Omental fat pad (tissue), 4 donors: Measurements from ENCODE around the gene SLC7A6. TPM values are rescaled to one million over a fixed set of nuclear protein-coding genes. Genes with fewer than 3 reads are reported as not detected.

Experiments used
- ATAC-seq: fragments of 150-250 bp; one replicate; pipeline ENCODE4 v1.9.1; 2016; ENCODE audit warnings: mild to moderate bottlenecking, moderate library complexity; ENCODE audit not compliant: low FRiP score
- DNase-seq: peaks from one replicate; pipeline ENCODE4 v3.0.0-alpha.2; 2019; ENCODE audit warnings: low spot score
- CTCF ChIP-seq, 3 donors: fragments of 450-650 bp; IDR thresholded peaks; one replicate each; pipeline ENCODE4 v1.5.1; 2016 to 2017; ENCODE audit warnings: antibody characterized with exemption in 3 of 3, mild to moderate bottlenecking in 3 of 3, moderate library complexity in 2 of 3
- total RNA-seq, 4 donors: library from RNA; depleted of rRNA; stranded (reverse); fragments of >200 nt; gene quantifications; one replicate each; pipeline ENCODE4 v1.1.0, GENCODE V29; 2016

Gene SLC7A6
- total RNA-seq, 4 donors from 2014 or later: 129 to 181 (median 147) TPM

DNA sequence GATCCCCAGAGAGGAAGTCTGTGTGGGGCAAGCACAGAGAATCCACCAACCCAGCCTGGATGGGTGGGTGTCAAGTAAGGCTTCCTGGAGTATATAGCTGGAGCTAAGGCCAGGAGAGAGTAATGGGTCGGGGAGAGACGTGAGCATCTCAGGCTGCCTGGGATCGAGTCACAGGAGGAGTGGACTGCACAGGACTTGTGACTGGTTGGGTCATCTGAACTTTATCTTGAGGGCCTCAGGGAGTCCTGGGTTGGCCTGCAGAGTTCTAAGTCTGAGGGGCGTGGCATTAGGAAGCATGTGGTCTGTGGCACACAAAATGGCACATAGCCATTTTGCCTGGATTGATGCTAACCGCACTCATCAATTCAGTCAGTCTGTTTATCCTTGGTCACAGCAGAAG, 17.7 kb upstream of the SLC7A6 start:
- ATAC-seq (no peak), DNase-seq (no peak)
- no peak for TF ChIP-seq CTCF (IDR thresholded peaks at IDR 0.05)

DNA sequence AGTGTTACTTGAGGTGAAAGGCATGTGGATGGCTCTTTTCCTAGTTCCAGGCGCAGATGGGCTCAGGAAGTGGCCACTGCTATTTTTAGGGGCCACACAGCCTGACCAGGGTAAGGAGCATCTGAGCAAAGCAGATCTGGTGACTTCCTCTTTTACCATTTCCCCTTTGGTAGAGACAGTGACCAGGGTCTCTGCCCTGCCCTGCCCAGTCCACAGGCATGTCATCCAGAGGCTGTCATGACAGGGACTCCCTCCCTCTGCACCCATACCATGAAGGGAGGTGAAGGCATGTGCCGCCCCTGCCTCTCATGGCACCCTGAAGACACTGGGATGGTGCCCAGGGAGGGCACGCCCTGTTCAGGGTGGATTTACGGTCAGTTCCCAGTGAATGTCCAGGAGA, 16.9 kb upstream of the SLC7A6 start:
- ATAC-seq (no peak), DNase-seq (no peak)
- no peak for TF ChIP-seq CTCF (IDR thresholded peaks at IDR 0.05)

- ATAC-seq (no peak), DNase-seq (no peak)
- no peak for TF ChIP-seq CTCF (IDR thresholded peaks at IDR 0.05)
These were observed 16.4 kb upstream of the SLC7A6 start for GRCh38 chr16:68247932-68248331.

DNA sequence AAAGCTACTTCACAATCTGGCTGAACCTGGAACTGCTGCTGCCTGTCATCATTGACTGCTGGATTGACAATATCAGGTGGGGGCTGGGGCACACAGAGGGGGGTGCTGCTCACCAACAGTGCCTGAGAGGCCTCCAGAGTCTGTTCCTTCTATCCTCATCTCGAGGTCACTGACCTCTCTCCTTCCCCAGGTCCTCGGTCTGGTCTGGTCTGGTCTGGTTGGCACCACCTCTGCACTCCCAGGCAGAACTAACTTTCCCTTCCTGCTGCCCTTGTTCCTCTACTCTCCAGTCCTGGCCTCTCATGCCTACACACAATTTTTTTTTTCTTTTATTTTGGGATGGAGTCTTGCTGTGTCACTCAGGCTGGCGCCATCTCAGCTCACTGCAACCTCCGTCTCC, 15.0 kb upstream of the SLC7A6 start:
- DNase-seq (no peak), ATAC-seq (no peak)
- no peak for TF ChIP-seq CTCF (IDR thresholded peaks at IDR 0.05)

- ATAC-seq: no peak
These were observed 13.4 kb upstream of the SLC7A6 start for GRCh38 chr16:68250951-68251350.

GRCh38 chr16:68251832-68252231, 12.5 kb upstream of the SLC7A6 start:
- TF ChIP-seq CTCF (IDR thresholded peaks at IDR 0.05): no peak
- ATAC-seq: no peak
- DNase-seq: no peak

More at GRCh38 chr16:68250951-68251350, 13.4 kb upstream of the SLC7A6 start:
- no peak for TF ChIP-seq CTCF (IDR thresholded peaks at IDR 0.05)
- DNase-seq: no peak

DNA sequence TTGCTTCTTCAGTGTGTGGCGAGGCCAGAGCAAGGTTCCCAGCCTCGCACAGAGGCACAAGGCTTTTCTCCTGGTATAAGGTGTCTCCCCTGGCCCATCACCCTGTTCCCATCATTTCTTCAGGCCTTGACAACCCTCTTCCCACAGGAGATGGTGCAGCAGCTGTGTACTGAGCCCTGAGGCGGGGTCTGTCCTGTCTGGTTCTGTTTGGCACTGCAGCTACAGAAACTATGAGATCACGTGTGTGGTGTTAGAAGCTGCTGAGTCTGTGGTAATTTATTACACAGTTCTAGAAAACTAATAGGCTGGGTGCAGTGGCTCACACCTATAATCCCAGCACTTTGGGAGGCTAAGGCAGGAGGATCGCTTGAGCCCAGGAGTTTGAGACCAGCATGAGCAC, 11.9 kb upstream of the SLC7A6 start:
- TF ChIP-seq CTCF (IDR thresholded peaks at IDR 0.05): no peak
- DNase-seq: no peak
- ATAC-seq: no peak
